K562 (cell line): ENCODE data around the gene EPM2A. TPM values are rescaled to one million over a fixed set of nuclear protein-coding genes. Genes with fewer than 3 reads are reported as not detected.

Experiments used
- CBX8 ChIP-seq: fragments of 200-600 bp; sonication (generic); IDR thresholded peaks from 2 replicates; pipeline ENCODE4 v1.6.1; 2012; ENCODE audit warnings: borderline replicate concordance, mixed run types, low read depth, mild to moderate bottlenecking, moderate library complexity, mixed read lengths, low read length, control low read depth, inconsistent platforms; ENCODE audit not compliant: poor library complexity, severe bottlenecking; ENCODE audit errors: extremely low read depth
- CEBPG ChIP-seq, 3 experiments: fragments of 200-800 bp in 1 of 3; sonication (Bioruptor generic) in 1 of 3; sonication (generic) in 1 of 3; formaldehyde crosslinking in 1 of 3; IDR thresholded peaks in 2 of 3; conservative IDR thresholded peaks in 1 of 3; 2 replicates each; pipeline versions ENCODE4 v1.6.1 to v1.8.0; 2016 to 2022; ENCODE audit warnings: missing compliant biosample characterization in 2 of 3, missing genetic modification characterization in 2 of 3, mild to moderate bottlenecking in 1 of 3, missing genetic modification reagents in 1 of 3
- KDM4B ChIP-seq, 2 experiments: fragments of 450-650 bp in 1 of 2; sonication (generic) in 1 of 2; IDR thresholded peaks; 2 replicates each; pipeline ENCODE4 v1.6.1; 2016 to 2017; ENCODE audit warnings: borderline replicate concordance in 2 of 2, antibody characterized with exemption in 1 of 2, low read depth in 1 of 2, mild to moderate bottlenecking in 1 of 2
- KDM5B ChIP-seq: fragments of 200-600 bp; sonication (generic); IDR thresholded peaks from 2 replicates; pipeline ENCODE4 v1.6.1; 2012; ENCODE audit warnings: low read depth, mild to moderate bottlenecking, moderate library complexity, low read length, control low read depth, inconsistent platforms; ENCODE audit not compliant: insufficient replicate concordance
- PCBP2 ChIP-seq: fragments of 200-400 bp; formaldehyde crosslinking; IDR thresholded peaks from 2 replicates; pipeline ENCODE4 v1.6.1; 2018; ENCODE audit warnings: low read length, low read depth, mild to moderate bottlenecking, moderate library complexity; ENCODE audit not compliant: poor library complexity, severe bottlenecking
- POLR2B ChIP-seq: fragments of 450-650 bp; IDR thresholded peaks from 2 replicates; pipeline ENCODE4 v1.6.1; 2018; ENCODE audit warnings: low read depth; ENCODE audit not compliant: partially characterized antibody
- PTBP1 ChIP-seq: fragments of 200-400 bp; formaldehyde crosslinking; IDR thresholded peaks from 2 replicates; pipeline ENCODE4 v1.6.1; 2017; ENCODE audit warnings: low read depth, low read length
- ZNF584 ChIP-seq: fragments of 200-800 bp; sonication (Bioruptor generic); IDR thresholded peaks from 2 replicates; pipeline ENCODE4 v1.6.1; 2016; ENCODE audit warnings: low read depth, mild to moderate bottlenecking, missing genetic modification characterization, missing compliant biosample characterization
- polyA plus RNA-seq, 8 experiments: library from polyadenylated mRNA; depleted of rRNA in 4 of 8; stranded (reverse) in 5 of 8; unstranded in 3 of 8; fragments of >200 nt; fragmentation: Nextera tagmentation in 2 of 8; fragmentation: Illumina TruSeq in 1 of 8; extraction: Ambion mirVana in 2 of 8; extraction: Trizol in 1 of 8; gene quantifications; 2 replicates each; pipeline versions ENCODE4 v1.2.1 to v1.2.3, GENCODE V29; 2011 to 2014; ENCODE audit warnings: inconsistent platforms in 1 of 8, missing spikeins in 1 of 8
- total RNA-seq, 7 experiments: library from RNA; depleted of rRNA in 6 of 7; stranded (reverse); fragments of >200 nt in 6 of 7; fragmentation: Illumina TruSeq in 2 of 7; extraction: Trizol in 2 of 7; gene quantifications; 2 replicates each; pipeline versions ENCODE4 v1.2.1 to v1.2.3, GENCODE V29; 2011 to 2021; ENCODE audit warnings: low replicate concordance in 1 of 7
- TF ChIP-seq, protein P1 (sequence below): sonication (generic); formaldehyde crosslinking; IDR thresholded peaks from 2 replicates; pipeline ENCODE4 v1.4.0; 2020; ENCODE audit warnings: mild to moderate bottlenecking, missing genetic modification reagents
- TF ChIP-seq, protein P2 (sequence below): fragments of 250-450 bp; sonication (Bioruptor Pico); IDR thresholded peaks from 2 replicates; pipeline ENCODE4 v1.5.1; 2021; ENCODE audit warnings: mild to moderate bottlenecking
- TF ChIP-seq, protein P3 (sequence below): fragments of 450-650 bp; formaldehyde crosslinking; IDR thresholded peaks from 2 replicates; pipeline ENCODE4 v1.4.0; 2022; ENCODE audit warnings: missing genetic modification characterization

EPM2A gene
- total and polyA plus RNA-seq, 9 of the 15 experiments (the other 6 are each of a cell fraction or from before 2014, with no cell fraction given): 0.35 to 5.3 (median 2.5) TPM

DNA sequence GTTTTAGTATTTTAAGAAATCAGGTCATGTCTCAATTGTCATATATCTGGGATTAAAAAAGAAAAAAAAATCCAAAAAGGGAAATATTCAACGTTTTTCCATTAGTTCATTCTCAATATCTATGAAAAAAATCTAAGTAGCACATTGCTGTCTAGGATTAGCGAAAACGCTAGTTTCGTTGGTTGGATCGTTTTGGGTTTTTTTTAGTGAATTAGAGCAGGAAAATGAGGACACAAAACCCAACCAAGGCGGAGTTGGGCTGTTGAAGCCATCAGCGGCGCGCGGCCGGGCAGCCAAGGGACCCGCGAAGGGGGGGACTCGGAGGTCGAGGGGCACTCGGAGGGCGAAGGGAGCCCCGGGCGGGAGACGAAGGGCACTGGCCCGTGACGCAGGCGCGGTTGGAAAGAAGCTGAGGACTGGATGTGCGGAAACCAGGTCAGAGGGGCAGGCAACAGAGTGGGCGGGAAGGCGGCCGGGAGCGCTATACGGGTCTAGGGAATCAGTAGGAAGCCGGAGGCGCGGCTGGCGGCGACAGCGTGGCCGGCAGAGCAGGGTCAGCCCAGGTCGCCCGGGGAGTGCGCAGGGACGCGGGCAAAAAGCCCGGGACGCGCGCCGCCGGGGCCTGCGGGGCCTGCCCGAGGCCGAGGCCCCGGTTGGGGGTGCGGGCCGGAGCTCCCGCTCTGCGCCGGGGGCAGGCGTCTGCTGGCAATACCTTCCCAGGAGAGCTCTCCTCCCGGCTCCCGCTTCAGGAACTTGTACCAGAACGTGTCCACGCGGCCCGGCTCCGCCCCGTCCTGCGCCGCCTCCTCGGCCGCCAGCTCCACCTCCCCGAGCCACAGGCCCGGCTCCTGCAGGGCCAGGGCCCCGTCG, 599 bp downstream of the EPM2A start (continued):
- TF ChIP-seq, protein P1, sequence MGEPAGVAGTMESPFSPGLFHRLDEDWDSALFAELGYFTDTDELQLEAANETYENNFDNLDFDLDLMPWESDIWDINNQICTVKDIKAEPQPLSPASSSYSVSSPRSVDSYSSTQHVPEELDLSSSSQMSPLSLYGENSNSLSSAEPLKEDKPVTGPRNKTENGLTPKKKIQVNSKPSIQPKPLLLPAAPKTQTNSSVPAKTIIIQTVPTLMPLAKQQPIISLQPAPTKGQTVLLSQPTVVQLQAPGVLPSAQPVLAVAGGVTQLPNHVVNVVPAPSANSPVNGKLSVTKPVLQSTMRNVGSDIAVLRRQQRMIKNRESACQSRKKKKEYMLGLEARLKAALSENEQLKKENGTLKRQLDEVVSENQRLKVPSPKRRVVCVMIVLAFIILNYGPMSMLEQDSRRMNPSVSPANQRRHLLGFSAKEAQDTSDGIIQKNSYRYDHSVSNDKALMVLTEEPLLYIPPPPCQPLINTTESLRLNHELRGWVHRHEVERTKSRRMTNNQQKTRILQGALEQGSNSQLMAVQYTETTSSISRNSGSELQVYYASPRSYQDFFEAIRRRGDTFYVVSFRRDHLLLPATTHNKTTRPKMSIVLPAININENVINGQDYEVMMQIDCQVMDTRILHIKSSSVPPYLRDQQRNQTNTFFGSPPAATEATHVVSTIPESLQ (CRISPR knock-in tag): no peak
- TF ChIP-seq PCBP2 (peak; percentile 63), KDM5B (peak; percentile 89), PTBP1 (no peak), KDM4B (IDR thresholded peaks at IDR 0.05; ENCODE audit: borderline replicate concordance in 2 of 2, low read depth in 1 of 2) (peak in 1 of 2 experiments; percentile 45; a peak in 1 of 4 replicates), ZNF584 (CRISPR knock-in tag) (no peak), CEBPG (CRISPR knock-in tag; IDR thresholded peaks at IDR 0.05) (no peak), CEBPG (tag; conservative IDR thresholded peaks at IDR 0.05 in 1 of 2, IDR thresholded peaks at IDR 0.05 in 1 of 2) (no peak), CBX8 (no peak), POLR2B (peak; percentile 79)
- TF ChIP-seq, protein P2, sequence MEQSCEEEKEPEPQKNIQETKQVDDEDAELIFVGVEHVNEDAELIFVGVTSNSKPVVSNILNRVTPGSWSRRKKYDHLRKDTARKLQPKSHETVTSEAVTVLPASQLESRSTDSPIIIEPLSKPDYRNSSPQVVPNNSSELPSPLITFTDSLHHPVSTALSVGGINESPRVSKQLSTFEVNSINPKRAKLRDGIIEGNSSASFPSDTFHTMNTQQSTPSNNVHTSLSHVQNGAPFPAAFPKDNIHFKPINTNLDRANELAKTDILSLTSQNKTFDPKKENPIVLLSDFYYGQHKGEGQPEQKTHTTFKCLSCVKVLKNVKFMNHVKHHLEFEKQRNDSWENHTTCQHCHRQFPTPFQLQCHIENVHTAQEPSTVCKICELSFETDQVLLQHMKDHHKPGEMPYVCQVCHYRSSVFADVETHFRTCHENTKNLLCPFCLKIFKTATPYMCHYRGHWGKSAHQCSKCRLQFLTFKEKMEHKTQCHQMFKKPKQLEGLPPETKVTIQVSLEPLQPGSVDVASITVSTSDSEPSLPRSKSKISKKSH (CRISPR knock-in tag): no peak
- TF ChIP-seq, protein P3, sequence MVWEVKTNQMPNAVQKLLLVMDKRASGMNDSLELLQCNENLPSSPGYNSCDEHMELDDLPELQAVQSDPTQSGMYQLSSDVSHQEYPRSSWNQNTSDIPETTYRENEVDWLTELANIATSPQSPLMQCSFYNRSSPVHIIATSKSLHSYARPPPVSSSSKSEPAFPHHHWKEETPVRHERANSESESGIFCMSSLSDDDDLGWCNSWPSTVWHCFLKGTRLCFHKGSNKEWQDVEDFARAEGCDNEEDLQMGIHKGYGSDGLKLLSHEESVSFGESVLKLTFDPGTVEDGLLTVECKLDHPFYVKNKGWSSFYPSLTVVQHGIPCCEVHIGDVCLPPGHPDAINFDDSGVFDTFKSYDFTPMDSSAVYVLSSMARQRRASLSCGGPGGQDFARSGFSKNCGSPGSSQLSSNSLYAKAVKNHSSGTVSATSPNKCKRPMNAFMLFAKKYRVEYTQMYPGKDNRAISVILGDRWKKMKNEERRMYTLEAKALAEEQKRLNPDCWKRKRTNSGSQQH (CRISPR knock-in tag): no peak
